MM.1S (cell line): ENCODE measurements around the gene ZNF609.

Source experiments
- EZH2 ChIP-seq: fragments of 300-600 bp; sonication (generic); optimal IDR thresholded peaks from 2 replicates; pipeline ENCODE3; 2017; ENCODE audit warnings: low read depth, mild to moderate bottlenecking, antibody characterized with exemption, low read length, mixed read lengths
- EZH2phosphoT487 ChIP-seq: fragments of 300-600 bp; sonication (generic); IDR thresholded peaks from 2 replicates; pipeline ENCODE4 v1.6.1; 2018; ENCODE audit warnings: antibody characterized with exemption, low read length
- TF ChIP-seq, protein P1 (sequence below): fragments of 300-600 bp; sonication (generic); IDR thresholded peaks from 2 replicates; pipeline ENCODE4 v1.5.1; 2016; ENCODE audit warnings: antibody characterized with exemption, low read length, mixed read lengths

DNA sequence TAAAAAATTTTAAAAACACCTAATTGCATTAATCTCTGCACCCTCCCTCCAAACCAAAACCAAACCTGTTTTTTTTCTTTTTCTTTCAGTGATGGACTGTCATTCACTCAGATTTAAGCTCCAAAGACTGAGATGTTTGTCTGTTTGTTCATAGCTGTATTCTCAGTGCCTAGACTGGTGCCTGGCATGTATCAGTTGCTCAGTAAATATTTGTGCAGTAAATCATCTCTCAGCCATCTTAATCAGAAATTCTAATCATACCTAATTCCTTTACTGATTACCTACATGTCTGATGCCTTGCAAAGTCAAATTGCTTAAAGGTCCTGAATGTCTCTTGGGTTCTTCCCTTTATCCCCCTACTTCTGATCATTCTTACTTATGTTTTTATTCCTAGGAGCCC is 138.8 kb downstream of the ZNF609 start:
- TF ChIP-seq, protein P1, sequence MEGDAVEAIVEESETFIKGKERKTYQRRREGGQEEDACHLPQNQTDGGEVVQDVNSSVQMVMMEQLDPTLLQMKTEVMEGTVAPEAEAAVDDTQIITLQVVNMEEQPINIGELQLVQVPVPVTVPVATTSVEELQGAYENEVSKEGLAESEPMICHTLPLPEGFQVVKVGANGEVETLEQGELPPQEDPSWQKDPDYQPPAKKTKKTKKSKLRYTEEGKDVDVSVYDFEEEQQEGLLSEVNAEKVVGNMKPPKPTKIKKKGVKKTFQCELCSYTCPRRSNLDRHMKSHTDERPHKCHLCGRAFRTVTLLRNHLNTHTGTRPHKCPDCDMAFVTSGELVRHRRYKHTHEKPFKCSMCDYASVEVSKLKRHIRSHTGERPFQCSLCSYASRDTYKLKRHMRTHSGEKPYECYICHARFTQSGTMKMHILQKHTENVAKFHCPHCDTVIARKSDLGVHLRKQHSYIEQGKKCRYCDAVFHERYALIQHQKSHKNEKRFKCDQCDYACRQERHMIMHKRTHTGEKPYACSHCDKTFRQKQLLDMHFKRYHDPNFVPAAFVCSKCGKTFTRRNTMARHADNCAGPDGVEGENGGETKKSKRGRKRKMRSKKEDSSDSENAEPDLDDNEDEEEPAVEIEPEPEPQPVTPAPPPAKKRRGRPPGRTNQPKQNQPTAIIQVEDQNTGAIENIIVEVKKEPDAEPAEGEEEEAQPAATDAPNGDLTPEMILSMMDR = no peak
- TF ChIP-seq EZH2 = no peak
- TF ChIP-seq EZH2phosphoT487 = no peak
